Measurements from ENCODE around the gene CCSER2.
"Not testable (repeated sequence)": the region's sequence is repeated elsewhere in the genome, so short reads cannot be mapped to it uniquely, and the experiment has no call there.

Gene CCSER2

GRCh38 chr10:84525120-84525806, 196.9 kb downstream of the CCSER2 start:
- H3K27me3 Mint-ChIP-seq (ENCODE audit: low read depth): no peaks in the 10 kb centered on the region
- TF ChIP-seq CTCF (IDR thresholded peaks at IDR 0.05; ENCODE audit: unreplicated experiment in 3 of 3): no peak

DNA sequence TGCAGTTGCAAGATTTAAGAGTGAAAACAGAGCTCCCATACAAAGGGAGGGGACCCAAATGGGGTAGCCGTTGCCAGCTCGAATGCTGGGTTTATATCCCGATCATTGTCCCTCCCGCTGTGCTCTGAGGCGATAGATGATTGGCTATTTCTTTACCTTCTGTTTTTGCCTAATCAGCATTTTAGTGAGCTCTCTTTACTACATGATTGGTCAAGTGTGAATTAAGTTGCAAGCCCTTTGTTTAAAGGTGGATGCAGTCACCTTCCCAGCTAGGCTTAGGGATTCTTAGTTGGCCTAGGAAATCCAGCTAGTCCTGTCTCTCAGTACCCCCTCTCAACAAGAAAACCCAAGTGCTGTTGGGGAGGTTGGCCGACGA, 197.4 kb downstream of the CCSER2 start:
- H3K36me3 Mint-ChIP-seq (ENCODE audit: low read depth); H3K9me3 Mint-ChIP-seq; H3K4me3 Mint-ChIP-seq; H3K27ac Mint-ChIP-seq; H3K27me3 Mint-ChIP-seq (ENCODE audit: low read depth): not testable (repeated sequence)
- H3K4me1 Mint-ChIP-seq: peaks cover 26% of the 10 kb centered on the region

More at GRCh38 chr10:84525120-84525806, 196.9 kb downstream of the CCSER2 start:
- H3K4me1 Mint-ChIP-seq: peaks cover 29% of the 10 kb centered on the region
- no peak overlapping the region for H3K4me3 Mint-ChIP-seq
- H3K27ac Mint-ChIP-seq: no peak overlapping the region
- H3K36me3 Mint-ChIP-seq (ENCODE audit: low read depth): peaks cover 4% of the 10 kb centered on the region
- peaks cover 8% of the 10 kb centered on the region for H3K9me3 Mint-ChIP-seq

- H3K27me3 Mint-ChIP-seq (ENCODE audit: low read depth); H3K36me3 Mint-ChIP-seq (ENCODE audit: low read depth); H3K4me3 Mint-ChIP-seq; H3K9me3 Mint-ChIP-seq; H3K27ac Mint-ChIP-seq: not testable (repeated sequence)
- peaks cover 16% of the 10 kb centered on the region for H3K4me1 Mint-ChIP-seq
Measured at GRCh38 chr10:84527386-84527785, 199.0 kb downstream of the CCSER2 start.

GRCh38 chr10:84528526-84528925, 200.1 kb downstream of the CCSER2 start:
- H3K27ac Mint-ChIP-seq; H3K36me3 Mint-ChIP-seq (ENCODE audit: low read depth); H3K9me3 Mint-ChIP-seq; H3K4me3 Mint-ChIP-seq; H3K4me1 Mint-ChIP-seq; H3K27me3 Mint-ChIP-seq (ENCODE audit: low read depth): not testable (repeated sequence)

DNA sequence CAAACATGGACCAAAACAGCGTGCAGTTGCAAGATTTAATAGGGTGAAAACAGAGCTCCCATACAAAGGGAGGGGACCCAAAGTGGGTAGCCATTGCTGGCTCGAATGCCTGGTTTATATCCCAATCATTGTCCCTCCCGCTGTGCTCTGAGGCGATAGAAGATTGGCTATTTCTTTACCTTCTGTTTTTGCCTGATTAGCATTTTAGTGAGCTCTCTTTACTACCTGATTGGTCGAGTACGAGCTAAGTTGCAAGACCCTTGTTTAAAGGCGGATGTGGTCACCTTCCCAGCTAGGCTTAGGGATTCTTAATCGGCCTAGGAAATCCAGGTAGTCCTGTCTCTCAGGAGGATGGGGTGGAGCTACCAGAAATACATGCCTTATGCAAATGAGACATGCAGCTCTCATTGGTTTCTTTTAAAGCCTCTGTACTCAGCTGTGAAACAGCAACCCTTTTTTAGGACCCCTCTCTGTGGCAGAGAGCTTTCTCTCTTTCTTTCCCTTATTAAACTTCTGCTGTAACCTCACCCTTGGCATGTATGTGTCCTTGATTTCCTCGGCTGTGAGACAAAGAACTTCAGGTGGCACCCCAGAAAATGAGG, 202.4 kb downstream of the CCSER2 start:
- Mint-ChIP-seq H3K27me3 (ENCODE audit: low read depth) (no peaks in the 10 kb centered on the region), H3K36me3 (ENCODE audit: low read depth) (no peaks in the 10 kb centered on the region), H3K4me1 (no peaks in the 10 kb centered on the region), H3K9me3 (peaks cover 3% of the 10 kb centered on the region), H3K27ac (no peak overlapping the region), H3K4me3 (no peak overlapping the region)
- TF ChIP-seq CTCF (IDR thresholded peaks at IDR 0.05; ENCODE audit: unreplicated experiment in 3 of 3): no peak

- no peak for TF ChIP-seq CTCF (IDR thresholded peaks at IDR 0.05; ENCODE audit: unreplicated experiment in 3 of 3)
- Mint-ChIP-seq H3K4me1 (no peaks in the 10 kb centered on the region), H3K4me3 (no peak overlapping the region), H3K36me3 (ENCODE audit: low read depth) (no peaks in the 10 kb centered on the region), H3K27ac (no peak overlapping the region), H3K9me3 (peaks cover 3% of the 10 kb centered on the region), H3K27me3 (ENCODE audit: low read depth) (no peaks in the 10 kb centered on the region)
Measured at GRCh38 chr10:84531396-84531795, 203.0 kb downstream of the CCSER2 start.

DNA sequence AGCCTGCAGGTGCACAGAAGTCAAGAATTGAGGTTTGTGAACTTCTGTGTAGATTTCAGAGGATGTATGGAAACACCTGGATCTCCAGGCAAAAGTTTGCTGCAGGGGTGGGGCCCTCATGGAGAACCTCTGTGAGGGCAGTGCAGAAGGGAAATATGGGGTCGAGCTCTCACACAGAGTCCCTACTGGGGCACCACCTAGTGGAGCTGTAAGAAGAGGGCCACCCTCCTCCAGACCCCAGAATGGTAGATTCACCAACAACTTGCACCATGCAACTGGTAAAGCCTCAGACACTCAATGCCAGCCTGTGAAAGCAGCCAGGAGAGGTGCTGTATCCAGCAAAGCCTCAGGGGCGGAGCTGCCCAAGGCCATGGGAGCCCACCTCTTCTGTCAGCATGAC, 205.8 kb downstream of the CCSER2 start:
- Mint-ChIP-seq H3K27me3 (ENCODE audit: low read depth) (no peaks in the 10 kb centered on the region), H3K36me3 (ENCODE audit: low read depth) (no peaks in the 10 kb centered on the region), H3K4me1 (peaks cover 6% of the 10 kb centered on the region), H3K27ac (no peak overlapping the region), H3K4me3 (no peak overlapping the region), H3K9me3 (no peaks in the 10 kb centered on the region)
- no peak for TF ChIP-seq CTCF (IDR thresholded peaks at IDR 0.05; ENCODE audit: unreplicated experiment in 3 of 3)
